HepG2 (cell line): ENCODE results near the gene DOCK2. TPM values are rescaled to one million over a fixed set of nuclear protein-coding genes. Genes with fewer than 3 reads are reported as not detected.
"Not testable (repeated sequence)": the region's sequence is repeated elsewhere in the genome, so short reads cannot be mapped to it uniquely, and the experiment has no call there.

ENCODE experiments used
- ATAC-seq: fragments of 200-7000 bp; cut with Tn5 transposase; 3 replicates; pipeline ENCODE4 v1.9.1; 2020; ENCODE audit warnings: mild to moderate bottlenecking, moderate library complexity
- BruUV-seq: library from RNA; stranded (reverse); fragments of 400-500 nt; replicated peaks from 2 replicates; lab custom pipeline; 2021; lab: Mats Ljungman, UMichigan
- CTCF ChIA-PET: fragments of 300-600 bp; formaldehyde crosslinking; extraction: SDS; loops from one replicate; lab custom pipeline; 2021; ENCODE audit warnings: low total read pairs, inconsistent platforms, low intra/inter-chr PET ratio; lab: Yijun Ruan, JAX
- POLR2A ChIA-PET: fragments of 350-600 bp; sonication (Branson Sonifier 250); formaldehyde crosslinking; loops from one replicate; lab custom pipeline; 2020; ENCODE audit warnings: antibody characterized with exemption, inconsistent platforms; lab: Yijun Ruan, JAX
- DNase-seq: peaks from one replicate; pipeline ENCODE4 v3.0.0-alpha.2; 2015; ENCODE audit warnings: low spot score
- FAIRE-seq: peaks from 3 replicates; lab custom pipeline; 2011; peaks lifted over from hg19 to GRCh38; lab: Jason Lieb, UNC
- H2AFZ ChIP-seq: one replicate; pipeline ENCODE4 v1.6.1; 2011; ENCODE audit warnings: low read length, inconsistent platforms
- H3K27ac ChIP-seq: fragments of 300-600 bp; 3 replicates; pipeline ENCODE4 v1.8.0; 2011; ENCODE audit warnings: mixed run types, mild to moderate bottlenecking, mixed read lengths, low read length, inconsistent platforms; ENCODE audit not compliant: insufficient read depth; ENCODE audit errors: extremely low read length
- H3K27me3 ChIP-seq, 2 experiments: fragments of 200-600 bp in 1 of 2; 2 replicates in 1 of 2; 3 replicates in 1 of 2; pipeline versions ENCODE4 v1.6.0 to v1.8.0; 2011; ENCODE audit warnings: low read length in 2 of 2, mild to moderate bottlenecking in 2 of 2, moderate library complexity in 2 of 2, inconsistent platforms in 1 of 2; ENCODE audit not compliant: insufficient read depth in 2 of 2, control insufficient read depth in 1 of 2
- H3K36me3 ChIP-seq, 2 experiments: fragments of 200-600 bp in 1 of 2; replicated peaks in 1 of 2; 2 replicates in 1 of 2; 3 replicates in 1 of 2; pipeline versions ENCODE4 v1.5.1 to v1.8.0; 2011; ENCODE audit warnings: low read length in 2 of 2, inconsistent platforms in 1 of 2; ENCODE audit not compliant: insufficient read depth in 2 of 2, control insufficient read depth in 1 of 2
- H3K4me1 ChIP-seq: 2 replicates; pipeline ENCODE4 v1.5.1; 2012; ENCODE audit warnings: low read length, inconsistent platforms; ENCODE audit not compliant: insufficient read depth
- H3K4me2 ChIP-seq: 2 replicates; pipeline ENCODE4 v1.6.0; 2011; ENCODE audit warnings: low read depth, low read length, inconsistent platforms
- H3K4me3 ChIP-seq, 3 experiments: fragments of 200-600 bp in 1 of 3; sonication (generic), shearing (Covaris generic) in 1 of 3; replicated peaks in 1 of 3; 2 replicates each; pipeline ENCODE4 v1.5.1; 2011 to 2016; ENCODE audit warnings: low read length in 3 of 3, inconsistent platforms in 2 of 3, low read depth in 2 of 3, mild to moderate bottlenecking in 2 of 3, control low read depth in 1 of 3, mixed read lengths in 1 of 3; ENCODE audit not compliant: insufficient read depth in 1 of 3
- H3K79me2 ChIP-seq: one replicate; pipeline ENCODE4 v1.6.1; 2011; ENCODE audit warnings: low read length, inconsistent platforms; ENCODE audit not compliant: insufficient read depth
- H3K9ac ChIP-seq: 2 replicates; pipeline ENCODE4 v1.6.0; 2011; ENCODE audit warnings: mild to moderate bottlenecking, low read depth, low read length, inconsistent platforms; ENCODE audit not compliant: insufficient read depth
- H3K9me3 ChIP-seq: 2 replicates; pipeline ENCODE4 v1.5.1; 2012; ENCODE audit warnings: mild to moderate bottlenecking, low read length
- H4K20me1 ChIP-seq: 2 replicates; pipeline ENCODE4 v1.6.0; 2011; ENCODE audit warnings: inconsistent platforms, mild to moderate bottlenecking, low read length, moderate library complexity; ENCODE audit not compliant: insufficient read depth
- FOXO4 ChIP-seq: sonication (generic); formaldehyde crosslinking; conservative IDR thresholded peaks from 2 replicates; pipeline ENCODE4 v1.8.1; 2023; ENCODE audit warnings: missing genetic modification reagents
- MIXL1 ChIP-seq: IDR thresholded peaks from 2 replicates; pipeline ENCODE4 v1.6.1; 2016
- NAIF1 ChIP-seq: sonication (generic); formaldehyde crosslinking; IDR thresholded peaks from 2 replicates; pipeline ENCODE4 v1.5.0; 2020; ENCODE audit warnings: mild to moderate bottlenecking, missing genetic modification reagents, borderline replicate concordance
- NFATC3 ChIP-seq: sonication (generic); formaldehyde crosslinking; IDR thresholded peaks from 2 replicates; pipeline ENCODE4 v1.5.1; 2020; ENCODE audit warnings: mild to moderate bottlenecking, missing genetic modification reagents
- WGBS: methylation state at CpG from one replicate; pipeline ENCODE4 v1.1.6; 2017; ENCODE audit warnings: low lambda C conversion rate; 5-methylcytosine and 5-hydroxymethylcytosine counted together
- in situ Hi-C: cut with HindIII; loops from 2 replicates; pipeline ENCODE4 v1.10.0; 2017; ENCODE audit warnings: low pct_unique_long_range_greater_than_20kb; ENCODE audit not compliant: extremely low pct_ligation_motif_present
- intact Hi-C: fragments of 100-400 bp; cut with micrococcal nuclease; formaldehyde crosslinking; loops from one replicate; pipeline ENCODE4 v1.10.0; 2022; ENCODE audit not compliant: unreplicated experiment
- polyA plus RNA-seq, 8 experiments: library from polyadenylated mRNA; depleted of rRNA in 3 of 8; stranded (reverse) in 7 of 8; unstranded in 1 of 8; fragments of >200 nt; fragmentation: Illumina TruSeq in 4 of 8; extraction: Trizol in 4 of 8; gene quantifications; 2 replicates each; pipeline versions ENCODE4 v1.2.1 to v1.2.3, GENCODE V29; 2011 to 2016; ENCODE audit warnings: low read depth in 4 of 8, missing spikeins in 1 of 8, mixed read lengths in 1 of 8; ENCODE audit not compliant: insufficient read depth in 1 of 8
- total RNA-seq, 5 experiments: library from RNA; depleted of rRNA; stranded (reverse); fragments of >200 nt; fragmentation: Illumina TruSeq; extraction: Trizol; gene quantifications; 2 replicates each; pipeline ENCODE4 v1.2.3, GENCODE V29; 2016; ENCODE audit warnings: low read depth in 1 of 5
- TF ChIP-seq, protein P1 (sequence below): sonication (generic); formaldehyde crosslinking; IDR thresholded peaks from 2 replicates; pipeline ENCODE4 v1.5.0; 2020; ENCODE audit warnings: missing genetic modification reagents

DOCK2 gene
- total and polyA plus RNA-seq, 2 of the 13 experiments (the other 11 are each of a cell fraction or from before 2014, with no cell fraction given): not detected

DNA sequence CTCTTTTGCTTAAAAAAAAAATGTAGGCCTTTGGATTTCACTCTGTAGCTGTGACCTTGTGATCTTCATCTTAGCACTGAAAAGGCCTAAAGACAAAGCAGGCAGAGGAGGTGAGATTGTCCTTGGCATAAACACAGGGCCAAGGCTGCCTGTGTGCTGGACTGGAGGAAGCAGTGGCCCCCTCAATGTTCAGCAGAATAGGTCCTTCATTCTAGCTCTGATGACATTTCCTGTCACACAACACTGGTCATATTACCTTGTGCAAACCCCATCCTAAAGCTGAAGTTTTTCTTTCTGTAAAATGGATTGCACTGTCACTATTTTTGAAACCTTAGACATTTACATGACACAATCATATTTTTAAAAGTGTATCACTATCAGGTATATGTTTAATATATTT lies 195.8 kb downstream of the DOCK2 start (continued):
- TF ChIP-seq FOXO4 (no peak), NAIF1 (CRISPR knock-in tag) (no peak), NFATC3 (CRISPR knock-in tag) (no peak), MIXL1 (CRISPR knock-in tag) (no peak)
- TF ChIP-seq, protein P1, sequence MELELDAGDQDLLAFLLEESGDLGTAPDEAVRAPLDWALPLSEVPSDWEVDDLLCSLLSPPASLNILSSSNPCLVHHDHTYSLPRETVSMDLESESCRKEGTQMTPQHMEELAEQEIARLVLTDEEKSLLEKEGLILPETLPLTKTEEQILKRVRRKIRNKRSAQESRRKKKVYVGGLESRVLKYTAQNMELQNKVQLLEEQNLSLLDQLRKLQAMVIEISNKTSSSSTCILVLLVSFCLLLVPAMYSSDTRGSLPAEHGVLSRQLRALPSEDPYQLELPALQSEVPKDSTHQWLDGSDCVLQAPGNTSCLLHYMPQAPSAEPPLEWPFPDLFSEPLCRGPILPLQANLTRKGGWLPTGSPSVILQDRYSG (CRISPR knock-in tag): no peak

DNA sequence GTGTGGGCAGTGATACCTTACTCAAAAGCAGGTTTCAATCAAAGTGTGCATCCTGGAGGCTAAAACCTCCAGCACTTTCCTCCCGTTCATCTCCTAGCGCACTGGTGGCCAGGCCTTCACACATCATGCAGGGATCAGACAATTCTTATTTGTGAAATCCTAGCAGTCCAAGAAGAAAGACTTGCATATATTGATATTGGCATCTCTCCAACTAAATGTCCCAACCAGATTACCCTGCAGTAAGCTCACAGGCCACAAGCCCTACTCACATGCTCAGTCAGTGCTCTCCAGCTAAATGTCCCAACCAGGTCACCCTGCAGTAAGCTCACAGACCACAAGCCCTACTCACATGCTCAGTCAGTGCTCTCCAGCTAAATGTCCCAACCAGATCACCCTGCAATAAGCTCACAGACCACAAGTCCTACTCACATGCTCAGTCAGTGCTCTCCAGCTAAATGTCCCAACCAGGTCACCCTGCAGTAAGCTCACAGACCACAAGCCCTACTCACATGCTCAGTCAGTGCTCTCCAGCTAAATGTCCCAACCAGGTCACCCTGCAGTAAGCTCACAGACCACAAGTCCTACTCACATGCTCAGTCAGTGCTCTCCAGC lies 196.7 kb downstream of the DOCK2 start:
- intact Hi-C loops, in situ Hi-C loops, H3K4me2 ChIP-seq, H3K9me3 ChIP-seq, FAIRE-seq, H3K4me3 ChIP-seq, H4K20me1 ChIP-seq, H3K27me3 ChIP-seq, POLR2A ChIA-PET, H3K36me3 ChIP-seq, ATAC-seq, H3K4me1 ChIP-seq, H2AFZ ChIP-seq, CTCF ChIA-PET, H3K79me2 ChIP-seq, BruUV-seq, H3K27ac ChIP-seq, DNase-seq, H3K9ac ChIP-seq: not testable (repeated sequence)
- 61% methylated on average over 2 of the region's 2 CpGs for WGBS

- 0% methylated on average over 1 of the region's 1 CpG for WGBS
- in situ Hi-C loops, CTCF ChIA-PET: not testable (repeated sequence)
These were observed 197.5 kb downstream of the DOCK2 start for GRCh38 chr5:169834540-169834939.

More at GRCh38 chr5:169834540-169834939, 197.5 kb downstream of the DOCK2 start:
- FAIRE-seq, POLR2A ChIA-PET, intact Hi-C loops, H3K79me2 ChIP-seq, BruUV-seq, DNase-seq, H3K4me3 ChIP-seq, H3K9me3 ChIP-seq, H3K9ac ChIP-seq, ATAC-seq, H2AFZ ChIP-seq, H3K4me1 ChIP-seq, H3K27me3 ChIP-seq, H4K20me1 ChIP-seq, H3K36me3 ChIP-seq, H3K4me2 ChIP-seq, H3K27ac ChIP-seq: not testable (repeated sequence)
